ENCODE results near the gene TRIM2. TPM values are rescaled to one million over a fixed set of nuclear protein-coding genes. Genes with fewer than 3 reads are reported as not detected.

The TRIM2 gene
- total RNA-seq, 1 donor from 2014 or later: 83.1 TPM

DNA sequence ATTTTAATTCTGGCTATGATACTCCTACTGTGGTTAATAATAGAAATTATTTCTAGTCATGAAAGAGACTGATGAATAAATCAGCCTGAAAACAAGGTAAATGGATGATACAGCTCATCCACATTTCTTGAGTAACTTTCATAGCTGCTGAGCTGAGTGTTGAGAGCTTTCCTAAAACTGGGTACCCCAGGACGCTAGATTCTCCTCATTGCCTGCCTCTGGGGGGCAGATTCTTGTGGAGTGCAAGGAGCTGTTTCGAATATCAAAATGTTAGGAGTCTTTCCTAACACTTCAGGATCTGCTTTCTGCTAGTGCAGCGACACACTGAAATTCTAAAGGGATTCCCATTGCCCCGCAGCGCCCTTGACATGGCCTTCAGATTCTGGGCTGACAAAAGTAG lies 142.3 kb downstream of the TRIM2 start:
- H3K36me3 Mint-ChIP-seq: peaks cover 10% of the 10 kb centered on the region
- H3K4me3 Mint-ChIP-seq: peak overlapping the region; percentile 59
- DNase-seq (ENCODE audit: extremely low spot score, unreplicated experiment): no peak
- peaks cover 4% of the 10 kb centered on the region for H3K27me3 Mint-ChIP-seq
- no peaks in the 10 kb centered on the region for H3K9me3 Mint-ChIP-seq
- H3K27ac Mint-ChIP-seq: no peak overlapping the region
- TF ChIP-seq, protein P1, sequence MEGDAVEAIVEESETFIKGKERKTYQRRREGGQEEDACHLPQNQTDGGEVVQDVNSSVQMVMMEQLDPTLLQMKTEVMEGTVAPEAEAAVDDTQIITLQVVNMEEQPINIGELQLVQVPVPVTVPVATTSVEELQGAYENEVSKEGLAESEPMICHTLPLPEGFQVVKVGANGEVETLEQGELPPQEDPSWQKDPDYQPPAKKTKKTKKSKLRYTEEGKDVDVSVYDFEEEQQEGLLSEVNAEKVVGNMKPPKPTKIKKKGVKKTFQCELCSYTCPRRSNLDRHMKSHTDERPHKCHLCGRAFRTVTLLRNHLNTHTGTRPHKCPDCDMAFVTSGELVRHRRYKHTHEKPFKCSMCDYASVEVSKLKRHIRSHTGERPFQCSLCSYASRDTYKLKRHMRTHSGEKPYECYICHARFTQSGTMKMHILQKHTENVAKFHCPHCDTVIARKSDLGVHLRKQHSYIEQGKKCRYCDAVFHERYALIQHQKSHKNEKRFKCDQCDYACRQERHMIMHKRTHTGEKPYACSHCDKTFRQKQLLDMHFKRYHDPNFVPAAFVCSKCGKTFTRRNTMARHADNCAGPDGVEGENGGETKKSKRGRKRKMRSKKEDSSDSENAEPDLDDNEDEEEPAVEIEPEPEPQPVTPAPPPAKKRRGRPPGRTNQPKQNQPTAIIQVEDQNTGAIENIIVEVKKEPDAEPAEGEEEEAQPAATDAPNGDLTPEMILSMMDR (conservative IDR thresholded peaks at IDR 0.05): peak; percentile 24
- peaks cover 20% of the 10 kb centered on the region for H3K4me1 Mint-ChIP-seq (ENCODE audit: unreplicated experiment)

DNA sequence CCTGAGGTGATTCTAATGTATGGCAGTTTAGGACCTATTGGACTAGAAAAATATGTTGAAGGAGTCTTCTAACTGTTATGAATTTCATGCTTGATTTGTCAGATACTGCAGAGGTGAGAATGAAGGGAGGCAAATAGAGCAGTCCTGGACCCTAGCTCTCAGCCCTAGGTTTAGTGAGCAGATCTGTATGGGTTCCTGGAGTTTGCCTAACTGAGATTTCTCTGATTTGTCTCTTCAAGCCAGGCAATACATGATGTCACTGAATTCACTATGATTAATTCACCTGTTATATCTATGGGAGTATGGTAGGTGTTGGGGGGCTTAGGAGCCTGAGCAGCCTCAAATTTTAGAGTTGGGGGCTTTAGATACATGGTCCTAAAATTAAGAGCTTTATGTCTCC lies 142.9 kb downstream of the TRIM2 start:
- H3K27me3 Mint-ChIP-seq: peaks cover 4% of the 10 kb centered on the region
- no peaks in the 10 kb centered on the region for H3K9me3 Mint-ChIP-seq
- TF ChIP-seq, protein P1 (conservative IDR thresholded peaks at IDR 0.05): no peak
- H3K4me1 Mint-ChIP-seq (ENCODE audit: unreplicated experiment): peaks cover 20% of the 10 kb centered on the region
- H3K36me3 Mint-ChIP-seq: peaks cover 10% of the 10 kb centered on the region
- no peak overlapping the region for H3K4me3 Mint-ChIP-seq
- no peak for DNase-seq (ENCODE audit: extremely low spot score, unreplicated experiment)
- H3K27ac Mint-ChIP-seq: no peak overlapping the region

DNA sequence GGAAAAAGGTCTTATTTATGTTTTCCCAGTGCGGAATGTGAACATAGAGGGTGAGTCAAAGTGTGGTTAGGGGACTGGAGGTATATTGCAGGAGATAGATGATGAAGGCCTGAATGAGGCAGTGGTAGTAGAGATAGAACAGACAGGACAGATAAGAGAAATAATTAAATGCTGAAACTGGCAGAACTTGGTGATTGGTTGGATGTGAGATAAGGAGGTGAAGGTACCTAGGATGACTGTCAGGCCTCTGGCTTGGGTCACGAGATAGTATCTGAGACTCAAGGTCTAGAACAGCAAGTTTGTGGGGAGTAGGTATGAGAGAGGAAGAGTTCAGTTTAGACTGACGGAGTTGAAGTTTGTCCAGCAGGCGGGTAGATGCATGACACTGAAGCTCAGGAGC lies 143.8 kb downstream of the TRIM2 start:
- no peak overlapping the region for H3K4me3 Mint-ChIP-seq
- no peak for DNase-seq (ENCODE audit: extremely low spot score, unreplicated experiment)
- H3K27ac Mint-ChIP-seq: no peak overlapping the region
- peaks cover 20% of the 10 kb centered on the region for H3K4me1 Mint-ChIP-seq (ENCODE audit: unreplicated experiment)
- TF ChIP-seq, protein P1 (conservative IDR thresholded peaks at IDR 0.05): no peak
- H3K9me3 Mint-ChIP-seq: no peaks in the 10 kb centered on the region
- H3K27me3 Mint-ChIP-seq: peaks cover 4% of the 10 kb centered on the region
- peaks cover 14% of the 10 kb centered on the region for H3K36me3 Mint-ChIP-seq

DNA sequence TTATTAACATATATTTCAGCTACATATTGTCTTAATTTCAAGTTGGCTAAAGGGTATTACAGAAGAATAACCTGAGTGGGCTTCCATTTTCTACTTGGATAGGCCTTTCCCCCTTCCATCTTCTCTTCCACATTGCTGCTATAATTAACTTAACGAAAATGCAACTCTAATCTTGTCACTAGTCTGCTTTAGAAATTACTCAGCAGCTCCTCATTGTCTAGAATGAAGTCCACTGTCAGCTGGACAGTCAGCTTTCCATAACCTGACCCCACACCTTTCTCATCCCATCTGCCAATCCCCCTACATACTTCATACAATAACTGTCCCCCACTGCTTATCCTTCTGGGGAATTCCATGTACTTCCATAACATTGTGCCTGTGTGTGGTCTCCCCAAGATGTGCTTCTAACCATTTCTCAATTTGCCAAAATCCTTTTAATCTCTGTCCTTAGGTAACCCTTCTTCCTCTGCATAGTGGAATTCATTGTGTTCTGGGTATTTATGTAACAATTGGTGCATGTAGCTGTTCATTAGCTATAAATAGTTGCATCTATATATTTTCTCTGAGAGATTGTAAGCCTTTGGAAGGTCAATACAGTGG lies 145.1 kb downstream of the TRIM2 start:
- no peak for DNase-seq (ENCODE audit: extremely low spot score, unreplicated experiment)
- no peak overlapping the region for H3K4me3 Mint-ChIP-seq
- no peaks in the 10 kb centered on the region for H3K9me3 Mint-ChIP-seq
- H3K36me3 Mint-ChIP-seq: peaks cover 14% of the 10 kb centered on the region
- peaks cover 20% of the 10 kb centered on the region for H3K4me1 Mint-ChIP-seq (ENCODE audit: unreplicated experiment)
- no peak overlapping the region for H3K27ac Mint-ChIP-seq
- peaks cover 4% of the 10 kb centered on the region for H3K27me3 Mint-ChIP-seq
- TF ChIP-seq, protein P1 (conservative IDR thresholded peaks at IDR 0.05): no peak

DNA sequence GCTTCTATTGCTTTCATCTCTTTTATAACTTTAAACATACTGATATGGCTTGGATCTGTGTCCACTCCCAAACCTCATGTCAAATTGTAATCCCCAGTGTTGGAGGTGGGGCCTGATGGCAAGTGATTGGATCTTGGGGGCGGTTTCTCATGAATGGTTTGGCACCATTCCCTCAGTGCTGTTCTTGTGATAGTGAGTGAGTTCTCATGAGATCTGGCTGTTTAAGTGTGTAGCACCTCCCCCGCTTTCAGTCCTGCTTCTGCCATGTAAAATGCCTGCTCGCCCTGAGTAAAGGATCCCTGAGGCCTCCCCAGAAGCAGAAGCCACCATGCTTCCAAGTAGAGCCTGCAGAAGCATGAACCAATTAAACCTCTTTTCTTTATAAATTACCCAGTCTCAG lies 157.9 kb downstream of the TRIM2 start:
- DNase-seq (ENCODE audit: extremely low spot score, unreplicated experiment): no peak

More for the DNA sequence above, 157.9 kb downstream of the TRIM2 start:
- Mint-ChIP-seq H3K27me3 (no peaks in the 10 kb centered on the region), H3K36me3 (peaks cover 31% of the 10 kb centered on the region), H3K4me1 (ENCODE audit: unreplicated experiment) (peaks cover 6% of the 10 kb centered on the region), H3K27ac (no peak overlapping the region), H3K4me3 (no peak overlapping the region), H3K9me3 (no peaks in the 10 kb centered on the region)
- TF ChIP-seq, protein P1 (conservative IDR thresholded peaks at IDR 0.05): no peak
